GM12891 (cell line): ENCODE data around the gene C4orf54.

Experiments
- DNase-seq: peaks from one replicate; pipeline ENCODE4 v3.0.0; 2011; ENCODE audit warnings: low spot score; ENCODE audit not compliant: insufficient read length
- FAIRE-seq: peaks from 2 replicates; lab custom pipeline; 2011; peaks lifted over from hg19 to GRCh38; lab: Jason Lieb, UNC
- PAX5 ChIP-seq: IDR thresholded peaks from 2 replicates; pipeline ENCODE4 v1.6.1; 2011; ENCODE audit warnings: low read length, moderate library complexity, mild to moderate bottlenecking; ENCODE audit not compliant: insufficient read depth, severe bottlenecking
- POLR2A ChIP-seq: IDR thresholded peaks from 2 replicates; pipeline ENCODE4 v1.6.1; 2011; ENCODE audit warnings: low read depth, low read length, control low read depth
- POLR2AphosphoS5 ChIP-seq: IDR thresholded peaks from 2 replicates; pipeline ENCODE4 v1.6.1; 2011; ENCODE audit warnings: low read depth, low read length, control low read depth
- POU2F2 ChIP-seq: IDR thresholded peaks from 2 replicates; pipeline ENCODE4 v1.6.1; 2011; ENCODE audit warnings: low read depth, mild to moderate bottlenecking, control low read depth, low read length, moderate library complexity
- SPI1 ChIP-seq: IDR thresholded peaks from 2 replicates; pipeline ENCODE4 v1.6.1; 2011; ENCODE audit warnings: low read depth, low read length, control low read depth
- TAF1 ChIP-seq: IDR thresholded peaks from 2 replicates; pipeline ENCODE4 v1.6.1; 2011; ENCODE audit warnings: low read depth, low read length, control low read depth

C4orf54 gene

GRCh38 chr4:99677161-99677560, 19.5 kb upstream of the C4orf54 start:
- FAIRE-seq, result no peak
- no peak for TF ChIP-seq POU2F2
- TF ChIP-seq TAF1, result no peak
- TF ChIP-seq SPI1, result no peak
- TF ChIP-seq PAX5, result no peak
- no peak for TF ChIP-seq POLR2AphosphoS5
- no peak for TF ChIP-seq POLR2A
- no peak for DNase-seq

- FAIRE-seq (no peak), DNase-seq (no peak)
- TF ChIP-seq POU2F2, result no peak
- no peak for TF ChIP-seq POLR2A
- no peak for TF ChIP-seq SPI1
- no peak for TF ChIP-seq TAF1
- TF ChIP-seq POLR2AphosphoS5, result no peak
- no peak for TF ChIP-seq PAX5
These were observed 12.9 kb upstream of the C4orf54 start for GRCh38 chr4:99670409-99671073.

GRCh38 chr4:99669084-99669483, 11.5 kb upstream of the C4orf54 start:
- FAIRE-seq, result no peak
- no peak for DNase-seq
- no peak for TF ChIP-seq PAX5
- no peak for TF ChIP-seq POLR2AphosphoS5
- TF ChIP-seq TAF1, result no peak
- TF ChIP-seq POLR2A, result no peak
- no peak for TF ChIP-seq POU2F2
- no peak for TF ChIP-seq SPI1

- DNase-seq, result no peak
- FAIRE-seq, result no peak
- TF ChIP-seq POU2F2, result no peak
- no peak for TF ChIP-seq SPI1
- no peak for TF ChIP-seq TAF1
- no peak for TF ChIP-seq POLR2AphosphoS5
- no peak for TF ChIP-seq POLR2A
- no peak for TF ChIP-seq PAX5
These were observed 10.8 kb upstream of the C4orf54 start for GRCh38 chr4:99668472-99668871.

GRCh38 chr4:99665983-99666382, 8.4 kb upstream of the C4orf54 start:
- DNase-seq (no peak), FAIRE-seq (no peak)
- TF ChIP-seq POU2F2 (no peak), POLR2A (no peak), SPI1 (no peak), PAX5 (no peak), POLR2AphosphoS5 (no peak), TAF1 (no peak)

- FAIRE-seq (no peak), DNase-seq (no peak)
These were observed 7.1 kb upstream of the C4orf54 start for GRCh38 chr4:99664716-99665115.

GRCh38 chr4:99661907-99662306, 4.3 kb upstream of the C4orf54 start:
- DNase-seq, result no peak
- no peak for FAIRE-seq
- TF ChIP-seq SPI1 (no peak), POU2F2 (no peak), POLR2AphosphoS5 (no peak), POLR2A (no peak), TAF1 (no peak), PAX5 (no peak)

More at GRCh38 chr4:99664716-99665115, 7.1 kb upstream of the C4orf54 start:
- TF ChIP-seq SPI1, result no peak
- no peak for TF ChIP-seq PAX5
- TF ChIP-seq POLR2AphosphoS5, result no peak

GRCh38 chr4:99658666-99659065, 1.0 kb upstream of the C4orf54 start:
- no peak for FAIRE-seq
- TF ChIP-seq POLR2A, result no peak
- no peak for TF ChIP-seq SPI1
- no peak for TF ChIP-seq POU2F2
- TF ChIP-seq POLR2AphosphoS5, result no peak
- TF ChIP-seq TAF1, result no peak
- no peak for TF ChIP-seq PAX5

GRCh38 chr4:99655308-99656081, 2.1 kb downstream of the C4orf54 start:
- TF ChIP-seq PAX5 (no peak), POLR2A (no peak), POU2F2 (no peak), SPI1 (no peak), POLR2AphosphoS5 (no peak), TAF1 (no peak)
- DNase-seq (no peak), FAIRE-seq (no peak)

More at GRCh38 chr4:99658666-99659065, 1.0 kb upstream of the C4orf54 start:
- no peak for DNase-seq

GRCh38 chr4:99654361-99654761, 3.3 kb downstream of the C4orf54 start:
- TF ChIP-seq SPI1 (no peak), POU2F2 (no peak), POLR2A (no peak), PAX5 (no peak), TAF1 (no peak), POLR2AphosphoS5 (no peak)
- FAIRE-seq (no peak), DNase-seq (no peak)

- FAIRE-seq (no peak), DNase-seq (no peak)
- TF ChIP-seq TAF1 (no peak), SPI1 (no peak), PAX5 (no peak), POLR2AphosphoS5 (no peak), POU2F2 (no peak), POLR2A (no peak)
These were observed 3.7 kb downstream of the C4orf54 start for GRCh38 chr4:99653916-99654315.
